Measurements from ENCODE around the gene MARCHF2.
A peak's percentile ranks its signal among the peaks of the same experiment; 100 is the strongest.
"Not testable (repeated sequence)": the region's sequence is repeated elsewhere in the genome, so short reads cannot be mapped to it uniquely, and the experiment has no call there.

The MARCHF2 gene

GRCh38 chr19:8410718-8411117 is 2.4 kb upstream of the MARCHF2 start:
- not testable (repeated sequence) for DNase-seq (ENCODE audit: low read depth)

- no peak for DNase-seq (ENCODE audit: low read depth)
Measured at GRCh38 chr19:8413629-8413995, 507 bp downstream of the MARCHF2 start.

GRCh38 chr19:8416796-8417195 is 3.7 kb downstream of the MARCHF2 start:
- DNase-seq (ENCODE audit: low read depth): no peak

- no peak for DNase-seq (ENCODE audit: low read depth)
Measured at GRCh38 chr19:8421484-8422461, 8.7 kb downstream of the MARCHF2 start.

- no peak for DNase-seq (ENCODE audit: low read depth)
Measured at GRCh38 chr19:8423817-8424223, 10.7 kb downstream of the MARCHF2 start.

- not testable (repeated sequence) for DNase-seq (ENCODE audit: low read depth)
Measured at GRCh38 chr19:8425331-8425730, 12.2 kb downstream of the MARCHF2 start.

GRCh38 chr19:8426283-8426682 is 13.2 kb downstream of the MARCHF2 start:
- DNase-seq (ENCODE audit: low read depth): no peak

- no peak for DNase-seq (ENCODE audit: low read depth)
Measured at GRCh38 chr19:8429044-8429443, 15.9 kb downstream of the MARCHF2 start.

- no peak for DNase-seq (ENCODE audit: low read depth)
Measured at GRCh38 chr19:8429826-8430225, 16.7 kb downstream of the MARCHF2 start.

- DNase-seq (ENCODE audit: low read depth): no peak
Measured at GRCh38 chr19:8430650-8431049, 17.5 kb downstream of the MARCHF2 start.

- DNase-seq (ENCODE audit: low read depth): no peak
Measured at GRCh38 chr19:8438236-8438635, 25.1 kb downstream of the MARCHF2 start.

GRCh38 chr19:8441725-8442544 is 28.8 kb downstream of the MARCHF2 start:
- DNase-seq (ENCODE audit: low read depth): no peak

GRCh38 chr19:8444140-8444676 is 31.1 kb downstream of the MARCHF2 start:
- not testable (repeated sequence) for DNase-seq (ENCODE audit: low read depth)

GRCh38 chr19:8444677-8445487 is 31.8 kb downstream of the MARCHF2 start, which contains the start of gene HNRNPM:
Gene HNRNPM, plus strand, starts transcription at chr19:8444975. Its CDS starts 24 bp downstream, at chr19:8444999.
- peak; percentile 100 for DNase-seq (ENCODE audit: low read depth)

- peak; percentile 17 for DNase-seq (ENCODE audit: low read depth)
Measured at GRCh38 chr19:8445488-8446001, 32.4 kb downstream of the MARCHF2 start.

GRCh38 chr19:8446061-8446709 is 33.1 kb downstream of the MARCHF2 start:
- no peak for DNase-seq (ENCODE audit: low read depth)

- DNase-seq (ENCODE audit: low read depth): no peak
Measured at GRCh38 chr19:8449830-8450229, 36.7 kb downstream of the MARCHF2 start.

GRCh38 chr19:8451377-8451776 is 38.3 kb downstream of the MARCHF2 start:
- DNase-seq (ENCODE audit: low read depth): no peak

- DNase-seq (ENCODE audit: low read depth): no peak
Measured at GRCh38 chr19:8451885-8452284, 38.8 kb downstream of the MARCHF2 start.

GRCh38 chr19:8452446-8453123 is 39.5 kb downstream of the MARCHF2 start:
- no peak for DNase-seq (ENCODE audit: low read depth)
